GM12865 (cell line): ENCODE measurements around the gene GATAD2B.
A peak's percentile ranks its signal among the peaks of the same experiment; 100 is the strongest.

Experiments
- DNase-seq: peaks from one replicate; pipeline ENCODE4 v3.0.0; 2010; ENCODE audit warnings: low read depth
- H3K4me3 ChIP-seq: 2 replicates; pipeline ENCODE4 v1.5.1; 2011; ENCODE audit warnings: mild to moderate bottlenecking, low read depth, low read length, control low read depth
- CTCF ChIP-seq: IDR thresholded peaks from 2 replicates; pipeline ENCODE4 v1.5.1; 2011; ENCODE audit warnings: low read length, control low read depth, low read depth, inconsistent platforms; ENCODE audit not compliant: insufficient read depth; ENCODE audit errors: missing control alignments

Gene GATAD2B

GRCh38 chr1:153963850-153964331 lies 41.1 kb upstream of the GATAD2B start:
- DNase-seq, result no peak
- TF ChIP-seq CTCF, result no peak
- peak overlapping the region; percentile 83 for H3K4me3 ChIP-seq

GRCh38 chr1:153963030-153963849 lies 40.5 kb upstream of the GATAD2B start, which contains the start of gene SLC39A1:
SLC39A1 (minus strand) TSS chr1:153963537; CDS start chr1:153962715, 822 bp downstream.
- H3K4me3 ChIP-seq, result peak within 1 kb of the TSS; percentile 83
- no peak for TF ChIP-seq CTCF
- peak; percentile 96 for DNase-seq

GRCh38 chr1:153962088-153963029 lies 39.6 kb upstream of the GATAD2B start:
- peak overlapping the region; percentile 83 for H3K4me3 ChIP-seq
- DNase-seq, result peak; percentile 53
- TF ChIP-seq CTCF, result peak; percentile 7

- peak overlapping the region; percentile 83 for H3K4me3 ChIP-seq
- no peak for DNase-seq
- no peak for TF ChIP-seq CTCF
Observed at GRCh38 chr1:153961421-153961820, 38.6 kb upstream of the GATAD2B start.

- TF ChIP-seq CTCF, result no peak
- no peak for DNase-seq
- H3K4me3 ChIP-seq, result no peak overlapping the region
Observed at GRCh38 chr1:153960206-153960605, 37.4 kb upstream of the GATAD2B start.

GRCh38 chr1:153959454-153959853 lies 36.7 kb upstream of the GATAD2B start:
- no peak for DNase-seq
- no peak for TF ChIP-seq CTCF
- H3K4me3 ChIP-seq, result no peak overlapping the region
